ENCODE measurements around the gene STOM. TPM values are rescaled to one million over a fixed set of nuclear protein-coding genes. Genes with fewer than 3 reads are reported as not detected.

STOM gene
- total RNA-seq, 1 donor: 114 TPM

DNA sequence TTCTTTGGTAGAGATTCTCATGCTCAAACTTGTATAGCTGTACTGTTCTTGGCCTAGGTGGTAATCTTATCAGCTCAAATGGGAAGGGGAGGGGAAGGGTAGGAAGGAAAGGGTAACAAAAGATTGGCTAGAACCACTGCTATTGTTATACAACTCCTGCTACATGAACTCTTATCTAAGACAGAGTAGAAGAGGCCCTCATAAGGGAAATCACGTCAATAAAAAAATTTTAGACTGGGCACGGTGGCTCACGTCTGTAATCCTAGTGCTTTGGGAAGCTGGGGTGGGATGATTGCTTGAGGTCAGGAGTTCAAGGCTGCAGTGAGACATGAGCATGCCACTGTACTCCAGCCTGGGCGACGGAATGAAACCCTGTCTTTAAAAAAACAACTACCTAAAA, 15.9 kb downstream of the STOM start:
- H3K9me3 ChIP-seq (ENCODE audit: low read depth, low read length): no peaks in the 10 kb centered on the region
- H3K4me3 ChIP-seq (ENCODE audit: insufficient read depth, low read length): no peak overlapping the region
- H4K20me1 ChIP-seq (ENCODE audit: insufficient read depth, low read length): no peaks in the 10 kb centered on the region
- no peaks in the 10 kb centered on the region for H3K27me3 ChIP-seq (ENCODE audit: insufficient read depth, low read length)
- H2AFZ ChIP-seq (ENCODE audit: low read length): no peak overlapping the region
- peaks cover 30% of the 10 kb centered on the region for H3K36me3 ChIP-seq (ENCODE audit: insufficient read depth, low read length)
- H3K79me2 ChIP-seq (ENCODE audit: insufficient read depth, low read length): peaks cover 32% of the 10 kb centered on the region
- H3K27ac ChIP-seq (ENCODE audit: low read depth, low read length): no peak overlapping the region
- peaks cover 16% of the 10 kb centered on the region for H3K4me1 ChIP-seq (ENCODE audit: insufficient read depth, low read length)
- no peak for DNase-seq (ENCODE audit: insufficient read length, low spot score, missing footprints)
- TF ChIP-seq, protein P1, sequence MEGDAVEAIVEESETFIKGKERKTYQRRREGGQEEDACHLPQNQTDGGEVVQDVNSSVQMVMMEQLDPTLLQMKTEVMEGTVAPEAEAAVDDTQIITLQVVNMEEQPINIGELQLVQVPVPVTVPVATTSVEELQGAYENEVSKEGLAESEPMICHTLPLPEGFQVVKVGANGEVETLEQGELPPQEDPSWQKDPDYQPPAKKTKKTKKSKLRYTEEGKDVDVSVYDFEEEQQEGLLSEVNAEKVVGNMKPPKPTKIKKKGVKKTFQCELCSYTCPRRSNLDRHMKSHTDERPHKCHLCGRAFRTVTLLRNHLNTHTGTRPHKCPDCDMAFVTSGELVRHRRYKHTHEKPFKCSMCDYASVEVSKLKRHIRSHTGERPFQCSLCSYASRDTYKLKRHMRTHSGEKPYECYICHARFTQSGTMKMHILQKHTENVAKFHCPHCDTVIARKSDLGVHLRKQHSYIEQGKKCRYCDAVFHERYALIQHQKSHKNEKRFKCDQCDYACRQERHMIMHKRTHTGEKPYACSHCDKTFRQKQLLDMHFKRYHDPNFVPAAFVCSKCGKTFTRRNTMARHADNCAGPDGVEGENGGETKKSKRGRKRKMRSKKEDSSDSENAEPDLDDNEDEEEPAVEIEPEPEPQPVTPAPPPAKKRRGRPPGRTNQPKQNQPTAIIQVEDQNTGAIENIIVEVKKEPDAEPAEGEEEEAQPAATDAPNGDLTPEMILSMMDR (IDR thresholded peaks at IDR 0.05; ENCODE audit: extremely low read depth, low read depth, low read length): no peak
- no peak overlapping the region for H3K4me2 ChIP-seq (ENCODE audit: insufficient read depth, low read length)

- no peaks in the 10 kb centered on the region for H4K20me1 ChIP-seq (ENCODE audit: insufficient read depth, low read length)
- H3K9me3 ChIP-seq (ENCODE audit: low read depth, low read length): no peaks in the 10 kb centered on the region
- no peaks in the 10 kb centered on the region for H3K27me3 ChIP-seq (ENCODE audit: insufficient read depth, low read length)
- no peak overlapping the region for H3K4me3 ChIP-seq (ENCODE audit: insufficient read depth, low read length)
- TF ChIP-seq, protein P1 (IDR thresholded peaks at IDR 0.05; ENCODE audit: extremely low read depth, low read depth, low read length): no peak
- H3K4me2 ChIP-seq (ENCODE audit: insufficient read depth, low read length): no peak overlapping the region
- no peak overlapping the region for H3K27ac ChIP-seq (ENCODE audit: low read depth, low read length)
- DNase-seq (ENCODE audit: insufficient read length, low spot score, missing footprints): no peak
- H3K4me1 ChIP-seq (ENCODE audit: insufficient read depth, low read length): peaks cover 16% of the 10 kb centered on the region
- peaks cover 34% of the 10 kb centered on the region for H3K36me3 ChIP-seq (ENCODE audit: insufficient read depth, low read length)
- no peak overlapping the region for H2AFZ ChIP-seq (ENCODE audit: low read length)
- H3K79me2 ChIP-seq (ENCODE audit: insufficient read depth, low read length): peaks cover 25% of the 10 kb centered on the region
Measured at GRCh38 chr9:121353241-121354061, 16.6 kb downstream of the STOM start.

DNA sequence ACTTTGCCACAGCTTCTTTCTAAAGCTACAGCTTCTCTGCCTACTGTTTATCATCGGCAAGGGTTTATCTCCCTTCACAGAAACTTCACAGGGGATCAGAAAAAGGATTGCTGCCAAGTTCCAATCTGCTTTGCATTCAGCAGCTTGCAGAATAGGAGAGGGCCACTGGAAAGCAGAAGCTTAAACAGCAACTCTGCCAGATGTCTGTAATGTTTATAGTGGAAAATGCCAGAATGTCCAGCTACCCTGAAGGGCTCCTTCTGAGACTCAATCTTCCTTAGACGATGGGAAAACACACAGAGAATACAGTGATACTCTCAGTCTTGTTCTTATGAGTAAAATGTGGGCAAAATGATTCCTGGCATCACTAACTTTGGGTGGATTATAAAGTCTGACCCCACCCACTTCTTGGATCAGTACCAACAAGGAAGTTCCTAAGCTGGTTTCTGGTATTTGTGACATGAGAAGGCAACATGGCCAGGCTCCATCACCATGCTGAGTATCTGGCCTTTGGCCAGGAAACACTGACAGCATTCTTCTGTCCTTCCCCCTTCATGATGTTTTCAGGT, 19.0 kb downstream of the STOM start:
- H3K27me3 ChIP-seq (ENCODE audit: insufficient read depth, low read length): no peaks in the 10 kb centered on the region
- no peaks in the 10 kb centered on the region for H3K9me3 ChIP-seq (ENCODE audit: low read depth, low read length)
- H3K4me3 ChIP-seq (ENCODE audit: insufficient read depth, low read length): no peak overlapping the region
- TF ChIP-seq, protein P1 (IDR thresholded peaks at IDR 0.05; ENCODE audit: extremely low read depth, low read depth, low read length): no peak
- peaks cover 16% of the 10 kb centered on the region for H3K4me1 ChIP-seq (ENCODE audit: insufficient read depth, low read length)
- no peak overlapping the region for H2AFZ ChIP-seq (ENCODE audit: low read length)
- peaks cover 7% of the 10 kb centered on the region for H3K79me2 ChIP-seq (ENCODE audit: insufficient read depth, low read length)
- H3K27ac ChIP-seq (ENCODE audit: low read depth, low read length): peak overlapping the region; percentile 67
- peak overlapping the region; percentile 10 for H3K4me2 ChIP-seq (ENCODE audit: insufficient read depth, low read length)
- H3K36me3 ChIP-seq (ENCODE audit: insufficient read depth, low read length): peaks cover 52% of the 10 kb centered on the region
- DNase-seq (ENCODE audit: insufficient read length, low spot score, missing footprints): no peak
- H4K20me1 ChIP-seq (ENCODE audit: insufficient read depth, low read length): no peaks in the 10 kb centered on the region

GRCh38 chr9:121350036-121350435, 20.0 kb downstream of the STOM start:
- Histone ChIP-seq H3K36me3 (ENCODE audit: insufficient read depth, low read length) (peaks cover 50% of the 10 kb centered on the region), H3K9me3 (ENCODE audit: low read depth, low read length) (no peaks in the 10 kb centered on the region), H3K4me2 (ENCODE audit: insufficient read depth, low read length) (no peak overlapping the region), H3K79me2 (ENCODE audit: insufficient read depth, low read length) (no peaks in the 10 kb centered on the region), H3K27me3 (ENCODE audit: insufficient read depth, low read length) (no peaks in the 10 kb centered on the region), H3K4me3 (ENCODE audit: insufficient read depth, low read length) (no peak overlapping the region), H2AFZ (ENCODE audit: low read length) (no peak overlapping the region), H3K4me1 (ENCODE audit: insufficient read depth, low read length) (peaks cover 16% of the 10 kb centered on the region), H3K27ac (ENCODE audit: low read depth, low read length) (peak overlapping the region; percentile 67), H4K20me1 (ENCODE audit: insufficient read depth, low read length) (no peaks in the 10 kb centered on the region)
- no peak for DNase-seq (ENCODE audit: insufficient read length, low spot score, missing footprints)
- TF ChIP-seq, protein P1 (IDR thresholded peaks at IDR 0.05; ENCODE audit: extremely low read depth, low read depth, low read length): no peak
